ENCODE results near the gene ANXA11.
A peak's percentile ranks its signal among the peaks of the same experiment; 100 is the strongest.
"Not testable (repeated sequence)": the region's sequence is repeated elsewhere in the genome, so short reads cannot be mapped to it uniquely, and the experiment has no call there.

ANXA11 gene

GRCh38 chr10:80226723-80227122 is 21.4 kb upstream of the ANXA11 start:
- not testable (repeated sequence) for H3K4me3 ChIP-seq (ENCODE audit: low read depth, low read length); DNase-seq (ENCODE audit: low read depth)

- H3K4me3 ChIP-seq (ENCODE audit: low read depth, low read length); DNase-seq (ENCODE audit: low read depth): not testable (repeated sequence)
Measured at GRCh38 chr10:80223031-80223419, 17.7 kb upstream of the ANXA11 start.

- DNase-seq (ENCODE audit: low read depth); H3K4me3 ChIP-seq (ENCODE audit: low read depth, low read length): not testable (repeated sequence)
Measured at GRCh38 chr10:80218878-80219277, 13.5 kb upstream of the ANXA11 start.

- not testable (repeated sequence) for DNase-seq (ENCODE audit: low read depth); H3K4me3 ChIP-seq (ENCODE audit: low read depth, low read length)
Measured at GRCh38 chr10:80214368-80214982, 9.1 kb upstream of the ANXA11 start.

GRCh38 chr10:80212535-80213115 is 7.3 kb upstream of the ANXA11 start:
- not testable (repeated sequence) for H3K4me3 ChIP-seq (ENCODE audit: low read depth, low read length); DNase-seq (ENCODE audit: low read depth)

- H3K4me3 ChIP-seq (ENCODE audit: low read depth, low read length): no peak overlapping the region
- no peak for TF ChIP-seq CTCF (IDR thresholded peaks at IDR 0.05; ENCODE audit: low read depth, low read length, missing control alignments)
- DNase-seq (ENCODE audit: low read depth): no peak
Measured at GRCh38 chr10:80211786-80212185, 6.4 kb upstream of the ANXA11 start.

GRCh38 chr10:80210259-80210658 is 4.9 kb upstream of the ANXA11 start:
- H3K4me3 ChIP-seq (ENCODE audit: low read depth, low read length): no peak overlapping the region
- no peak for TF ChIP-seq CTCF (IDR thresholded peaks at IDR 0.05; ENCODE audit: low read depth, low read length, missing control alignments)
- no peak for DNase-seq (ENCODE audit: low read depth)

GRCh38 chr10:80207768-80208370 is 2.5 kb upstream of the ANXA11 start:
- no peak overlapping the region for H3K4me3 ChIP-seq (ENCODE audit: low read depth, low read length)
- DNase-seq (ENCODE audit: low read depth): no peak

GRCh38 chr10:80206277-80206655 is 929 bp upstream of the ANXA11 start:
- TF ChIP-seq CTCF (IDR thresholded peaks at IDR 0.05; ENCODE audit: low read depth, low read length, missing control alignments): no peak
- DNase-seq (ENCODE audit: low read depth): no peak
- H3K4me3 ChIP-seq (ENCODE audit: low read depth, low read length): peak overlapping the region; percentile 84; the same call in 1 of the 2 replicates

More at GRCh38 chr10:80207768-80208370, 2.5 kb upstream of the ANXA11 start:
- no peak for TF ChIP-seq CTCF (IDR thresholded peaks at IDR 0.05; ENCODE audit: low read depth, low read length, missing control alignments)
